ENCODE measurements around the gene VAPA.

The VAPA gene

GRCh38 chr18:9928646-9929259 is 14.9 kb downstream of the VAPA start:
- TF ChIP-seq TEAD4 (IDR thresholded peaks at IDR 0.05) (no peak), NFIC (IDR thresholded peaks at IDR 0.05) (no peak), RAD21 (IDR thresholded peaks at IDR 0.05; ENCODE audit: low read depth) (no peak), EGR1 (IDR thresholded peaks at IDR 0.05) (no peak), TCF12 (IDR thresholded peaks at IDR 0.05; ENCODE audit: low read depth) (no peak), TAF1 (IDR thresholded peaks at IDR 0.05; ENCODE audit: low read depth) (no peak), MAX (IDR thresholded peaks at IDR 0.05) (no peak)

- TF ChIP-seq FOXM1 (IDR thresholded peaks at IDR 0.05; ENCODE audit: borderline replicate concordance, low read depth) (no peak), ZBTB7A (IDR thresholded peaks at IDR 0.05; ENCODE audit: low read depth) (no peak), RAD21 (IDR thresholded peaks at IDR 0.05; ENCODE audit: low read depth) (no peak), CREB1 (IDR thresholded peaks at IDR 0.05; ENCODE audit: low read depth) (no peak), USF1 (IDR thresholded peaks at IDR 0.05) (no peak)
Measured at GRCh38 chr18:9930299-9930884, 16.6 kb downstream of the VAPA start.

- TF ChIP-seq EGR1 (IDR thresholded peaks at IDR 0.05) (no peak), TCF12 (IDR thresholded peaks at IDR 0.05; ENCODE audit: low read depth) (no peak), REST (IDR thresholded peaks at IDR 0.05; ENCODE audit: low read depth) (no peak), ZBTB7A (IDR thresholded peaks at IDR 0.05; ENCODE audit: low read depth) (no peak), CEBPB (IDR thresholded peaks at IDR 0.05) (no peak), FOXM1 (IDR thresholded peaks at IDR 0.05; ENCODE audit: borderline replicate concordance, low read depth) (no peak), TAF1 (IDR thresholded peaks at IDR 0.05; ENCODE audit: low read depth) (no peak), YY1 (IDR thresholded peaks at IDR 0.05; ENCODE audit: low read depth) (no peak), NFIC (IDR thresholded peaks at IDR 0.05) (no peak), TEAD4 (IDR thresholded peaks at IDR 0.05) (no peak)
Measured at GRCh38 chr18:9931146-9931545, 17.3 kb downstream of the VAPA start.

- TF ChIP-seq ZBTB7A (IDR thresholded peaks at IDR 0.05; ENCODE audit: low read depth) (no peak), FOXM1 (IDR thresholded peaks at IDR 0.05; ENCODE audit: borderline replicate concordance, low read depth) (no peak), YY1 (IDR thresholded peaks at IDR 0.05; ENCODE audit: low read depth) (no peak), TCF12 (IDR thresholded peaks at IDR 0.05; ENCODE audit: low read depth) (no peak), CREB1 (IDR thresholded peaks at IDR 0.05; ENCODE audit: low read depth) (no peak), EGR1 (IDR thresholded peaks at IDR 0.05) (no peak), USF1 (IDR thresholded peaks at IDR 0.05) (no peak), CEBPB (IDR thresholded peaks at IDR 0.05) (no peak), MAX (IDR thresholded peaks at IDR 0.05) (no peak), REST (IDR thresholded peaks at IDR 0.05; ENCODE audit: low read depth) (no peak), TAF1 (IDR thresholded peaks at IDR 0.05; ENCODE audit: low read depth) (no peak)
Measured at GRCh38 chr18:9931678-9932077, 17.9 kb downstream of the VAPA start.

- no peak for TF ChIP-seq MAX (IDR thresholded peaks at IDR 0.05)
Measured at GRCh38 chr18:9933865-9934264, 20.0 kb downstream of the VAPA start.

GRCh38 chr18:9934274-9934673 is 20.5 kb downstream of the VAPA start:
- no peak for TF ChIP-seq CEBPB (IDR thresholded peaks at IDR 0.05)
- no peak for TF ChIP-seq CREB1 (IDR thresholded peaks at IDR 0.05; ENCODE audit: low read depth)
- no peak for TF ChIP-seq EP300 (IDR thresholded peaks at IDR 0.05; ENCODE audit: borderline replicate concordance)
- TF ChIP-seq NFIC (IDR thresholded peaks at IDR 0.05): no peak
- TF ChIP-seq RAD21 (IDR thresholded peaks at IDR 0.05; ENCODE audit: low read depth): no peak
- TF ChIP-seq ZBTB7A (IDR thresholded peaks at IDR 0.05; ENCODE audit: low read depth): no peak
- no peak for TF ChIP-seq MAX (IDR thresholded peaks at IDR 0.05)
- TF ChIP-seq TEAD4 (IDR thresholded peaks at IDR 0.05): no peak
- TF ChIP-seq EGR1 (IDR thresholded peaks at IDR 0.05): no peak

Data from Ishikawa (cell line).